ENCODE data around the gene HEG1. TPM values are rescaled to one million over a fixed set of nuclear protein-coding genes. Genes with fewer than 3 reads are reported as not detected.

The HEG1 gene
- total and polyA plus RNA-seq, 2 experiments from 2014 or later, result 1.8 to 8.8 TPM

- TF ChIP-seq ZNF462 (CRISPR knock-in tag; IDR thresholded peaks at IDR 0.05), result no peak
- no peak for TF ChIP-seq ZNF331 (CRISPR knock-in tag; IDR thresholded peaks at IDR 0.05; ENCODE audit: low read depth)
- no peak for TF ChIP-seq CTCF (conservative IDR thresholded peaks at IDR 0.05; ENCODE audit: low read depth in 2 of 2)
These were observed 70.4 kb downstream of the HEG1 start (continued) for GRCh38 chr3:124985349-124985748.

GRCh38 chr3:124984754-124985153 lies 71.0 kb downstream of the HEG1 start:
- H3K36me3 Mint-ChIP-seq (ENCODE audit: low read depth), result peaks cover 2% of the 10 kb centered on the region; the same call in 1 of the 3 replicates
- H3K4me3 ChIP-seq, result no peak overlapping the region
- no peaks in the 10 kb centered on the region; the same call in 1 of the 2 replicates for H3K4me1 ChIP-seq (ENCODE audit: insufficient read depth)
- H3K4me2 ChIP-seq, result no peak overlapping the region
- H3K27me3 ChIP-seq (ENCODE audit: insufficient read depth), result no peaks in the 10 kb centered on the region
- H3K36me3 ChIP-seq (ENCODE audit: insufficient read depth), result no peaks in the 10 kb centered on the region; the same call in 1 of the 2 replicates
- H3K9me3 Mint-ChIP-seq, result no peaks in the 10 kb centered on the region
- no peak for ATAC-seq
- H3K9me2 ChIP-seq (ENCODE audit: insufficient read depth), result 0 out of 2 replicates have a peak, but pooled peaks cover 3% of the 10 kb centered on the region
- H3K4me3 Mint-ChIP-seq, result no peak overlapping the region
- no peaks in the 10 kb centered on the region for H3K79me2 ChIP-seq (replicated peaks; ENCODE audit: insufficient read depth)
- H3K27me3 Mint-ChIP-seq (ENCODE audit: insufficient read depth, low read depth, poor library complexity), result peaks cover 8% of the 10 kb centered on the region
- no peak overlapping the region for H3K27ac Mint-ChIP-seq
- no peak for DNase-seq (ENCODE audit: low spot score)
- peaks cover 8% of the 10 kb centered on the region; the same call in 2 of the 3 replicates for H3K4me1 Mint-ChIP-seq
- H4K20me1 ChIP-seq (replicated peaks; ENCODE audit: insufficient read depth), result no peaks in the 10 kb centered on the region
- TF ChIP-seq NANOG (IDR thresholded peaks at IDR 0.05; ENCODE audit: borderline replicate concordance), result no peak
- H3K27ac ChIP-seq (ENCODE audit: low read depth), result no peak overlapping the region
- 0 out of 2 replicates have a peak, but pooled peaks cover 3% of the 10 kb centered on the region for H3F3A ChIP-seq (replicated peaks; ENCODE audit: low read depth)
- H2AFZ ChIP-seq, result no peak overlapping the region
